GM23338 (cell line): Measurements from ENCODE around the gene KRT32. TPM values are rescaled to one million over a fixed set of nuclear protein-coding genes. Genes with fewer than 3 reads are reported as not detected.
A peak's percentile ranks its signal among the peaks of the same experiment; 100 is the strongest.

Experiments
- ATAC-seq: fragments of 200-7000 bp; cut with Tn5 transposase; 3 replicates; pipeline ENCODE4 v1.9.1; 2020
- DNase-seq: peaks from one replicate; pipeline ENCODE4 v3.0.0-alpha.2; 2015; ENCODE audit warnings: low spot score
- H2AFZ ChIP-seq: fragments of 200-600 bp; sonication (generic); 2 replicates; pipeline ENCODE4 v1.8.0; 2016; ENCODE audit warnings: antibody characterized with exemption, mild to moderate bottlenecking, moderate library complexity
- H3F3A ChIP-seq: fragments of 200-600 bp; sonication (generic); replicated peaks from 2 replicates; pipeline ENCODE4 v1.8.0; 2017; ENCODE audit warnings: antibody characterized with exemption, mixed run types, low read depth
- H3K27ac ChIP-seq: fragments of 200-600 bp; sonication (generic); 2 replicates; pipeline ENCODE4 v1.6.1; 2016; ENCODE audit warnings: low read depth
- H3K27me3 ChIP-seq: fragments of 200-600 bp; sonication (generic); 2 replicates; pipeline ENCODE4 v1.8.0; 2016; ENCODE audit warnings: mild to moderate bottlenecking, mixed run types, moderate library complexity; ENCODE audit not compliant: insufficient read depth
- H3K36me3 ChIP-seq: fragments of 200-600 bp; sonication (generic); 2 replicates; pipeline ENCODE4 v1.8.0; 2016; ENCODE audit warnings: mild to moderate bottlenecking; ENCODE audit not compliant: insufficient read depth
- H3K4me1 ChIP-seq: fragments of 200-600 bp; sonication (generic); 2 replicates; pipeline ENCODE4 v1.8.0; 2016; ENCODE audit warnings: mild to moderate bottlenecking, moderate library complexity; ENCODE audit not compliant: insufficient read depth
- H3K4me2 ChIP-seq: fragments of 200-600 bp; sonication (generic); 2 replicates; pipeline ENCODE4 v1.7.1; 2017; ENCODE audit warnings: mixed run types
- H3K4me3 ChIP-seq: fragments of 200-600 bp; sonication (generic); 2 replicates; pipeline ENCODE4 v1.6.1; 2016; ENCODE audit warnings: mixed run types
- H3K79me2 ChIP-seq: fragments of 200-600 bp; sonication (generic); replicated peaks from 2 replicates; pipeline ENCODE4 v1.8.0; 2017; ENCODE audit warnings: mild to moderate bottlenecking; ENCODE audit not compliant: insufficient read depth
- H3K9me2 ChIP-seq: fragments of 200-600 bp; sonication (generic); 2 replicates; pipeline ENCODE4 v1.8.0; 2017; ENCODE audit not compliant: insufficient read depth
- H4K20me1 ChIP-seq: fragments of 200-600 bp; sonication (generic); replicated peaks from 2 replicates; pipeline ENCODE4 v1.8.0; 2017; ENCODE audit warnings: mild to moderate bottlenecking; ENCODE audit not compliant: insufficient read depth
- H3K27ac Mint-ChIP-seq: 2 replicates; pipeline ENCODE4 v1.8.0; 2020; ENCODE audit warnings: inconsistent platforms, mild to moderate bottlenecking, moderate library complexity, mixed read lengths
- H3K27me3 Mint-ChIP-seq: 3 replicates; pipeline ENCODE4 v1.8.0; 2022; ENCODE audit warnings: low read depth, mild to moderate bottlenecking, moderate library complexity, mixed read lengths, inconsistent platforms; ENCODE audit not compliant: insufficient read depth, poor library complexity
- H3K36me3 Mint-ChIP-seq: 3 replicates; pipeline ENCODE4 v1.8.0; 2021; ENCODE audit warnings: low read depth, mild to moderate bottlenecking, inconsistent platforms, moderate library complexity, mixed read lengths
- H3K4me1 Mint-ChIP-seq: 3 replicates; pipeline ENCODE4 v1.8.0; 2020; ENCODE audit warnings: mild to moderate bottlenecking, inconsistent platforms, mixed read lengths
- H3K4me3 Mint-ChIP-seq: 3 replicates; pipeline ENCODE4 v1.8.0; 2021; ENCODE audit warnings: moderate library complexity, mild to moderate bottlenecking, inconsistent platforms, mixed read lengths
- H3K9me3 Mint-ChIP-seq: 3 replicates; pipeline ENCODE4 v1.8.0; 2020; ENCODE audit warnings: moderate library complexity, mild to moderate bottlenecking, inconsistent platforms, mixed read lengths
- CREB1 ChIP-seq: fragments of 250-450 bp; sonication (Bioruptor Pico); IDR thresholded peaks from 2 replicates; pipeline ENCODE4 v1.5.0; 2020; ENCODE audit warnings: low read depth, mild to moderate bottlenecking, moderate library complexity
- EZH2 ChIP-seq: fragments of 200-600 bp; sonication (generic); IDR thresholded peaks from one replicate; pipeline ENCODE4 v1.8.0; 2017; ENCODE audit warnings: antibody characterized with exemption, mild to moderate bottlenecking, low read depth; ENCODE audit not compliant: unreplicated experiment
- EZH2phosphoT487 ChIP-seq: fragments of 200-600 bp; sonication (generic); IDR thresholded peaks from one replicate; pipeline ENCODE4 v1.8.1; 2018; ENCODE audit warnings: antibody characterized with exemption; ENCODE audit not compliant: unreplicated experiment
- JUNB ChIP-seq: IDR thresholded peaks from one replicate; pipeline ENCODE4 v1.6.1; 2016; ENCODE audit warnings: antibody characterized with exemption; ENCODE audit not compliant: unreplicated experiment
- NANOG ChIP-seq: IDR thresholded peaks from 2 replicates; pipeline ENCODE4 v1.6.1; 2016; ENCODE audit warnings: antibody characterized with exemption, borderline replicate concordance
- REST ChIP-seq: IDR thresholded peaks from one replicate; pipeline ENCODE4 v1.6.1; 2018; ENCODE audit warnings: antibody characterized with exemption; ENCODE audit not compliant: unreplicated experiment
- STAT1 ChIP-seq: IDR thresholded peaks from one replicate; pipeline ENCODE4 v1.6.1; 2016; ENCODE audit warnings: antibody characterized with exemption; ENCODE audit not compliant: unreplicated experiment
- polyA plus RNA-seq: library from polyadenylated mRNA; unstranded; fragments of >200 nt; fragmentation: Nextera tagmentation; extraction: Ambion mirVana; gene quantifications from 2 replicates; pipeline ENCODE4 v1.2.1, GENCODE V29; 2016
- total RNA-seq: library from RNA; depleted of rRNA; stranded (reverse); fragments of >200 nt; shearing (Covaris generic); gene quantifications from 2 replicates; pipeline ENCODE4 v1.2.3, GENCODE V29; 2014
- TF ChIP-seq, protein P1 (sequence below): fragments of 250-450 bp; sonication (Bioruptor Pico); IDR thresholded peaks from 2 replicates; pipeline ENCODE4 v1.5.0; 2020; ENCODE audit warnings: mild to moderate bottlenecking, moderate library complexity

The KRT32 gene
- total and polyA plus RNA-seq, 2 experiments from 2014 or later, result not detected

- TF ChIP-seq STAT1, result no peak
Observed at GRCh38 chr17:41413353-41413957, 53.7 kb downstream of the KRT32 start (continued).

GRCh38 chr17:41411072-41411840 is 55.9 kb downstream of the KRT32 start:
- Histone ChIP-seq H3K9me2 (peaks cover 7% of the 10 kb centered on the region), H4K20me1 (no peaks in the 10 kb centered on the region), H3K36me3 (no peaks in the 10 kb centered on the region), H3K27me3 (no peaks in the 10 kb centered on the region), H3K27ac (no peak overlapping the region), H3K79me2 (no peaks in the 10 kb centered on the region), H3K4me2 (no peak overlapping the region), H3F3A (no peaks in the 10 kb centered on the region), H3K4me3 (no peak overlapping the region), H3K4me1 (peaks cover 12% of the 10 kb centered on the region; the same call in 1 of the 2 replicates), H2AFZ (0 out of 2 replicates have a peak overlapping the region, but pooled peaks have one; percentile 52)
- no peak overlapping the region for H3K4me3 Mint-ChIP-seq
- H3K27me3 Mint-ChIP-seq, result peaks cover 5% of the 10 kb centered on the region
- no peak for TF ChIP-seq REST
- TF ChIP-seq EZH2, result no peak
- TF ChIP-seq, protein P1, sequence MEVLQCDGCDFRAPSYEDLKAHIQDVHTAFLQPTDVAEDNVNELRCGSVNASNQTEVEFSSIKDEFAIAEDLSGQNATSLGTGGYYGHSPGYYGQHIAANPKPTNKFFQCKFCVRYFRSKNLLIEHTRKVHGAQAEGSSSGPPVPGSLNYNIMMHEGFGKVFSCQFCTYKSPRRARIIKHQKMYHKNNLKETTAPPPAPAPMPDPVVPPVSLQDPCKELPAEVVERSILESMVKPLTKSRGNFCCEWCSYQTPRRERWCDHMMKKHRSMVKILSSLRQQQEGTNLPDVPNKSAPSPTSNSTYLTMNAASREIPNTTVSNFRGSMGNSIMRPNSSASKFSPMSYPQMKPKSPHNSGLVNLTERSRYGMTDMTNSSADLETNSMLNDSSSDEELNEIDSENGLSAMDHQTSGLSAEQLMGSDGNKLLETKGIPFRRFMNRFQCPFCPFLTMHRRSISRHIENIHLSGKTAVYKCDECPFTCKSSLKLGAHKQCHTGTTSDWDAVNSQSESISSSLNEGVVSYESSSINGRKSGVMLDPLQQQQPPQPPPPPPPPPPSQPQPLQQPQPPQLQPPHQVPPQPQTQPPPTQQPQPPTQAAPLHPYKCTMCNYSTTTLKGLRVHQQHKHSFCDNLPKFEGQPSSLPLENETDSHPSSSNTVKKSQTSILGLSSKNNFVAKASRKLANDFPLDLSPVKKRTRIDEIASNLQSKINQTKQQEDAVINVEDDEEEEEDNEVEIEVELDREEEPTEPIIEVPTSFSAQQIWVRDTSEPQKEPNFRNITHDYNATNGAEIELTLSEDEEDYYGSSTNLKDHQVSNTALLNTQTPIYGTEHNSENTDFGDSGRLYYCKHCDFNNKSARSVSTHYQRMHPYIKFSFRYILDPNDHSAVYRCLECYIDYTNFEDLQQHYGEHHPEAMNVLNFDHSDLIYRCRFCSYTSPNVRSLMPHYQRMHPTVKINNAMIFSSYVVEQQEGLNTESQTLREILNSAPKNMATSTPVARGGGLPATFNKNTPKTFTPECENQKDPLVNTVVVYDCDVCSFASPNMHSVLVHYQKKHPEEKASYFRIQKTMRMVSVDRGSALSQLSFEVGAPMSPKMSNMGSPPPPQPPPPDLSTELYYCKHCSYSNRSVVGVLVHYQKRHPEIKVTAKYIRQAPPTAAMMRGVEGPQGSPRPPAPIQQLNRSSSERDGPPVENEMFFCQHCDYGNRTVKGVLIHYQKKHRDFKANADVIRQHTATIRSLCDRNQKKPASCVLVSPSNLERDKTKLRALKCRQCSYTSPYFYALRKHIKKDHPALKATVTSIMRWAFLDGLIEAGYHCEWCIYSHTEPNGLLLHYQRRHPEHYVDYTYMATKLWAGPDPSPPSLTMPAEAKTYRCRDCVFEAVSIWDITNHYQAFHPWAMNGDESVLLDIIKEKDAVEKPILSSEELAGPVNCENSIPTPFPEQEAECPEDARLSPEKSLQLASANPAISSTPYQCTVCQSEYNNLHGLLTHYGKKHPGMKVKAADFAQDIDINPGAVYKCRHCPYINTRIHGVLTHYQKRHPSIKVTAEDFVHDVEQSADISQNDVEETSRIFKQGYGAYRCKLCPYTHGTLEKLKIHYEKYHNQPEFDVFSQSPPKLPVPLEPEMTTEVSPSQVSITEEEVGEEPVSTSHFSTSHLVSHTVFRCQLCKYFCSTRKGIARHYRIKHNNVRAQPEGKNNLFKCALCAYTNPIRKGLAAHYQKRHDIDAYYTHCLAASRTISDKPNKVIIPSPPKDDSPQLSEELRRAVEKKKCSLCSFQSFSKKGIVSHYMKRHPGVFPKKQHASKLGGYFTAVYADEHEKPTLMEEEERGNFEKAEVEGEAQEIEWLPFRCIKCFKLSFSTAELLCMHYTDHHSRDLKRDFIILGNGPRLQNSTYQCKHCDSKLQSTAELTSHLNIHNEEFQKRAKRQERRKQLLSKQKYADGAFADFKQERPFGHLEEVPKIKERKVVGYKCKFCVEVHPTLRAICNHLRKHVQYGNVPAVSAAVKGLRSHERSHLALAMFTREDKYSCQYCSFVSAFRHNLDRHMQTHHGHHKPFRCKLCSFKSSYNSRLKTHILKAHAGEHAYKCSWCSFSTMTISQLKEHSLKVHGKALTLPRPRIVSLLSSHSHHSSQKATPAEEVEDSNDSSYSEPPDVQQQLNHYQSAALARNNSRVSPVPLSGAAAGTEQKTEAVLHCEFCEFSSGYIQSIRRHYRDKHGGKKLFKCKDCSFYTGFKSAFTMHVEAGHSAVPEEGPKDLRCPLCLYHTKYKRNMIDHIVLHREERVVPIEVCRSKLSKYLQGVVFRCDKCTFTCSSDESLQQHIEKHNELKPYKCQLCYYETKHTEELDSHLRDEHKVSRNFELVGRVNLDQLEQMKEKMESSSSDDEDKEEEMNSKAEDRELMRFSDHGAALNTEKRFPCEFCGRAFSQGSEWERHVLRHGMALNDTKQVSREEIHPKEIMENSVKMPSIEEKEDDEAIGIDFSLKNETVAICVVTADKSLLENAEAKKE (CRISPR knock-in tag), result no peak
- TF ChIP-seq JUNB, result no peak
- no peak for TF ChIP-seq NANOG
- TF ChIP-seq CREB1 (CRISPR knock-in tag), result no peak
- no peak for TF ChIP-seq EZH2phosphoT487
- no peak for DNase-seq
- H3K9me3 Mint-ChIP-seq, result no peaks in the 10 kb centered on the region
- no peak overlapping the region for H3K27ac Mint-ChIP-seq
- peaks cover 22% of the 10 kb centered on the region for H3K4me1 Mint-ChIP-seq
- no peaks in the 10 kb centered on the region for H3K36me3 Mint-ChIP-seq
- ATAC-seq, result no peak
